DND-41 (cell line): ENCODE measurements around the gene TSHB.

Source experiments
- EZH2 ChIP-seq: IDR thresholded peaks from 3 replicates; pipeline ENCODE4 v1.6.1; 2012; ENCODE audit warnings: borderline replicate concordance, low read depth, mild to moderate bottlenecking, moderate library complexity, low read length, inconsistent platforms; ENCODE audit not compliant: severe bottlenecking
- TF ChIP-seq, protein P1 (sequence below): IDR thresholded peaks from 2 replicates; pipeline ENCODE4 v1.5.1; 2012; ENCODE audit warnings: borderline replicate concordance, low read length, moderate library complexity, mild to moderate bottlenecking; ENCODE audit not compliant: poor library complexity, severe bottlenecking; ENCODE audit errors: extremely low read depth

DNA sequence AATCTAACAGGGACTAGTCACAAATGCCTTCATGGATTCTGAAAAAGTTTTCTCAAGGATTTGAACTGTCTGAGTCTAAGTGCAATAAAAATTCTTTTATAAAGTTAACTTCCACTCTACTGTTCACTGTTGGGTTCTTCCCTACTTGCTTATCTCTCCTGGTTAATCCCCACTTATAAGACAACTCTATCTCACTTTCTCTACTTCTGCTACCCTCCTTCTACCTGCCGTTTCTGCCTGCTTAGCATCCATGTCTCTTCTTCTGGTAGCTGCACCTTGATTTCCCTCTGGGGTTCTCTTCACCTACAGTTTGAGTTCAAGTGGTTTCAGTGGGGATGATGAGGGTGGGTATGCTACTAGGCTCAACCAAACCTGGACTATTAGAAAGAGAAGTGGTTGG is 6.0 kb downstream of the TSHB start:
- TF ChIP-seq, protein P1, sequence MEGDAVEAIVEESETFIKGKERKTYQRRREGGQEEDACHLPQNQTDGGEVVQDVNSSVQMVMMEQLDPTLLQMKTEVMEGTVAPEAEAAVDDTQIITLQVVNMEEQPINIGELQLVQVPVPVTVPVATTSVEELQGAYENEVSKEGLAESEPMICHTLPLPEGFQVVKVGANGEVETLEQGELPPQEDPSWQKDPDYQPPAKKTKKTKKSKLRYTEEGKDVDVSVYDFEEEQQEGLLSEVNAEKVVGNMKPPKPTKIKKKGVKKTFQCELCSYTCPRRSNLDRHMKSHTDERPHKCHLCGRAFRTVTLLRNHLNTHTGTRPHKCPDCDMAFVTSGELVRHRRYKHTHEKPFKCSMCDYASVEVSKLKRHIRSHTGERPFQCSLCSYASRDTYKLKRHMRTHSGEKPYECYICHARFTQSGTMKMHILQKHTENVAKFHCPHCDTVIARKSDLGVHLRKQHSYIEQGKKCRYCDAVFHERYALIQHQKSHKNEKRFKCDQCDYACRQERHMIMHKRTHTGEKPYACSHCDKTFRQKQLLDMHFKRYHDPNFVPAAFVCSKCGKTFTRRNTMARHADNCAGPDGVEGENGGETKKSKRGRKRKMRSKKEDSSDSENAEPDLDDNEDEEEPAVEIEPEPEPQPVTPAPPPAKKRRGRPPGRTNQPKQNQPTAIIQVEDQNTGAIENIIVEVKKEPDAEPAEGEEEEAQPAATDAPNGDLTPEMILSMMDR = no peak
- no peak for TF ChIP-seq EZH2
